PC-3 (cell line): ENCODE measurements around the gene APBB2. TPM values are rescaled to one million over a fixed set of nuclear protein-coding genes. Genes with fewer than 3 reads are reported as not detected.

Experiments used
- ATAC-seq: fragments of 200-7000 bp; cut with Tn5 transposase; 2 replicates; pipeline ENCODE4 v1.9.1; 2020; ENCODE audit warnings: mild to moderate bottlenecking, moderate library complexity
- BruUV-seq: library from RNA; stranded (reverse); fragments of 400-500 nt; replicated peaks from 2 replicates; lab custom pipeline; 2021; lab: Mats Ljungman, UMichigan
- CTCF ChIA-PET: fragments of 300-600 bp; sonication (Branson Sonifier 250); formaldehyde crosslinking; loops from one replicate; lab custom pipeline; 2022; ENCODE audit warnings: antibody characterized with exemption; lab: Charles Lee
- POLR2A ChIA-PET: fragments of 300-600 bp; sonication (Branson Sonifier 250); formaldehyde crosslinking; loops from one replicate; lab custom pipeline; 2022; ENCODE audit warnings: antibody characterized with exemption; ENCODE audit not compliant: unreplicated experiment; lab: Charles Lee
- DNase-seq: peaks from one replicate; pipeline ENCODE4 v3.0.0-alpha.2; 2015
- H2AFZ ChIP-seq: fragments of 300-600 bp; sonication (generic); 2 replicates; pipeline ENCODE4 v1.6.0; 2016; ENCODE audit warnings: antibody characterized with exemption, low read length
- H3F3A ChIP-seq: fragments of 300-600 bp; sonication (generic); one replicate; pipeline ENCODE4 v1.6.0; 2017; ENCODE audit warnings: antibody characterized with exemption, low read length, control low read depth, mild to moderate bottlenecking; ENCODE audit not compliant: unreplicated experiment
- H3K27ac ChIP-seq: fragments of 300-600 bp; sonication (generic); 2 replicates; pipeline ENCODE4 v1.5.1; 2016; ENCODE audit warnings: mild to moderate bottlenecking, low read length
- H3K27me3 ChIP-seq: fragments of 300-600 bp; sonication (generic); 2 replicates; pipeline ENCODE4 v1.6.1; 2016; ENCODE audit warnings: low read length, mixed read lengths
- H3K36me3 ChIP-seq: fragments of 300-600 bp; sonication (generic); 2 replicates; pipeline ENCODE4 v1.6.1; 2016; ENCODE audit warnings: low read depth, mixed run types, low read length, mixed read lengths
- H3K4me1 ChIP-seq: fragments of 300-600 bp; sonication (generic); 2 replicates; pipeline ENCODE4 v1.5.1; 2016; ENCODE audit warnings: low read length; ENCODE audit not compliant: insufficient read depth
- H3K4me2 ChIP-seq: fragments of 300-600 bp; sonication (generic); 2 replicates; pipeline ENCODE4 v1.6.0; 2016; ENCODE audit warnings: low read length
- H3K4me3 ChIP-seq: fragments of 300-600 bp; sonication (generic); 2 replicates; pipeline ENCODE4 v1.5.1; 2016; ENCODE audit warnings: mild to moderate bottlenecking, low read length, mixed read lengths
- H3K79me2 ChIP-seq: fragments of 300-600 bp; sonication (generic); 2 replicates; pipeline ENCODE4 v1.6.1; 2017; ENCODE audit warnings: low read length, mixed read lengths
- H3K9ac ChIP-seq: fragments of 300-600 bp; sonication (generic); 2 replicates; pipeline ENCODE4 v1.6.0; 2016; ENCODE audit warnings: mild to moderate bottlenecking, low read length
- H3K9me2 ChIP-seq: fragments of 300-600 bp; sonication (generic); replicated peaks from 2 replicates; pipeline ENCODE4 v1.6.1; 2016; ENCODE audit warnings: mixed run types, low read length, mixed read lengths
- H3K9me3 ChIP-seq: fragments of 300-600 bp; sonication (generic); 2 replicates; pipeline ENCODE4 v1.6.1; 2016; ENCODE audit warnings: low read length, mixed read lengths
- H4K20me1 ChIP-seq: fragments of 300-600 bp; sonication (generic); 2 replicates; pipeline ENCODE4 v1.6.1; 2016; ENCODE audit warnings: low read length, mixed read lengths
- EZH2 ChIP-seq: fragments of 300-600 bp; sonication (generic); IDR thresholded peaks from one replicate; pipeline ENCODE4 v1.6.1; 2017; ENCODE audit warnings: antibody characterized with exemption, mild to moderate bottlenecking, low read length; ENCODE audit not compliant: unreplicated experiment
- EZH2phosphoT487 ChIP-seq: fragments of 300-600 bp; sonication (generic); IDR thresholded peaks from 2 replicates; pipeline ENCODE4 v1.6.1; 2018; ENCODE audit warnings: mild to moderate bottlenecking, antibody characterized with exemption, low read length, borderline replicate concordance
- intact Hi-C: fragments of 100-400 bp; cut with micrococcal nuclease; formaldehyde crosslinking; loops from 2 replicates; pipeline ENCODE4 v1.9.0; 2023
- total RNA-seq: library from RNA; depleted of rRNA; stranded (reverse); fragments of >200 nt; gene quantifications from 2 replicates; pipeline ENCODE4 v1.2.3, GENCODE V29; 2014
- TF ChIP-seq, protein P1 (sequence below): fragments of 300-600 bp; sonication (generic); conservative IDR thresholded peaks from 2 replicates; pipeline ENCODE4 v1.5.1; 2017; ENCODE audit warnings: antibody characterized with exemption, low read depth, mild to moderate bottlenecking, low read length

Gene APBB2
- total RNA-seq, 1 experiment from 2014 or later: 24.7 TPM

DNA sequence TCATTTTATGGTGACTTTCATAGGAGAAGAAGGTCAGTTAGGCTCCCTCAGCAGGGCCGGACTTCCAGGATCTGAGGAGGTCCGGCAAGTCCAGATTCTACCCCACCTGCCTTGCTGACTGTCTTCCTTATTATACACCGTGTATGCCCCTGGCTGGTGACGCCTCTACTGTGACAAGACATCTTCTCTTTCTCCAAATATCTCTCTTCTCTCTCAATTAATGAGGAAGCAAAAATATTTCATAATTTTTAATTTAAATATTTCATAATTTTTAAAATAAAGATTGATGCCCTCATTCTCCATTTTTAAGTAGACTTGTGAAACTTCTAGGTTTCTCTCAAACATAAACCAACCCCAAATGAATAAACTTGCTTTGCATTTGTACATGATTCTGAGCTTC, 262.1 kb downstream of the APBB2 start:
- DNase-seq: no peak
- no peaks in the 10 kb centered on the region for H3K9me3 ChIP-seq
- POLR2A ChIA-PET: no interaction called here
- H3K4me1 ChIP-seq: no peaks in the 10 kb centered on the region
- no peak overlapping the region for H3K27ac ChIP-seq
- ATAC-seq: no peak
- no TSS peak for BruUV-seq
- no peak overlapping the region for H3K4me3 ChIP-seq
- CTCF ChIA-PET: interaction anchor here (0.7 kb wide), 1 partner anchor 60 kb away, joined by 3 read pairs; no protein-coding TSS in a partner anchor
- H3K36me3 ChIP-seq: no peaks in the 10 kb centered on the region
- H3K9ac ChIP-seq: no peak overlapping the region
- TF ChIP-seq, protein P1, sequence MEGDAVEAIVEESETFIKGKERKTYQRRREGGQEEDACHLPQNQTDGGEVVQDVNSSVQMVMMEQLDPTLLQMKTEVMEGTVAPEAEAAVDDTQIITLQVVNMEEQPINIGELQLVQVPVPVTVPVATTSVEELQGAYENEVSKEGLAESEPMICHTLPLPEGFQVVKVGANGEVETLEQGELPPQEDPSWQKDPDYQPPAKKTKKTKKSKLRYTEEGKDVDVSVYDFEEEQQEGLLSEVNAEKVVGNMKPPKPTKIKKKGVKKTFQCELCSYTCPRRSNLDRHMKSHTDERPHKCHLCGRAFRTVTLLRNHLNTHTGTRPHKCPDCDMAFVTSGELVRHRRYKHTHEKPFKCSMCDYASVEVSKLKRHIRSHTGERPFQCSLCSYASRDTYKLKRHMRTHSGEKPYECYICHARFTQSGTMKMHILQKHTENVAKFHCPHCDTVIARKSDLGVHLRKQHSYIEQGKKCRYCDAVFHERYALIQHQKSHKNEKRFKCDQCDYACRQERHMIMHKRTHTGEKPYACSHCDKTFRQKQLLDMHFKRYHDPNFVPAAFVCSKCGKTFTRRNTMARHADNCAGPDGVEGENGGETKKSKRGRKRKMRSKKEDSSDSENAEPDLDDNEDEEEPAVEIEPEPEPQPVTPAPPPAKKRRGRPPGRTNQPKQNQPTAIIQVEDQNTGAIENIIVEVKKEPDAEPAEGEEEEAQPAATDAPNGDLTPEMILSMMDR: no peak
- TF ChIP-seq EZH2phosphoT487 (no peak), EZH2 (no peak)
- no peaks in the 10 kb centered on the region for H4K20me1 ChIP-seq
- no peak overlapping the region for H2AFZ ChIP-seq
- H3K9me2 ChIP-seq: no peaks in the 10 kb centered on the region
- no peaks in the 10 kb centered on the region for H3K27me3 ChIP-seq
- intact Hi-C loops: no loop called here
- no peaks in the 10 kb centered on the region for H3K79me2 ChIP-seq
- H3F3A ChIP-seq: no peaks in the 10 kb centered on the region
- no peak overlapping the region for H3K4me2 ChIP-seq

GRCh38 chr4:40951026-40951425, 263.3 kb downstream of the APBB2 start:
- TF ChIP-seq EZH2phosphoT487 (no peak), EZH2 (no peak)
- TF ChIP-seq, protein P1: no peak
- POLR2A ChIA-PET: no interaction called here

DNA sequence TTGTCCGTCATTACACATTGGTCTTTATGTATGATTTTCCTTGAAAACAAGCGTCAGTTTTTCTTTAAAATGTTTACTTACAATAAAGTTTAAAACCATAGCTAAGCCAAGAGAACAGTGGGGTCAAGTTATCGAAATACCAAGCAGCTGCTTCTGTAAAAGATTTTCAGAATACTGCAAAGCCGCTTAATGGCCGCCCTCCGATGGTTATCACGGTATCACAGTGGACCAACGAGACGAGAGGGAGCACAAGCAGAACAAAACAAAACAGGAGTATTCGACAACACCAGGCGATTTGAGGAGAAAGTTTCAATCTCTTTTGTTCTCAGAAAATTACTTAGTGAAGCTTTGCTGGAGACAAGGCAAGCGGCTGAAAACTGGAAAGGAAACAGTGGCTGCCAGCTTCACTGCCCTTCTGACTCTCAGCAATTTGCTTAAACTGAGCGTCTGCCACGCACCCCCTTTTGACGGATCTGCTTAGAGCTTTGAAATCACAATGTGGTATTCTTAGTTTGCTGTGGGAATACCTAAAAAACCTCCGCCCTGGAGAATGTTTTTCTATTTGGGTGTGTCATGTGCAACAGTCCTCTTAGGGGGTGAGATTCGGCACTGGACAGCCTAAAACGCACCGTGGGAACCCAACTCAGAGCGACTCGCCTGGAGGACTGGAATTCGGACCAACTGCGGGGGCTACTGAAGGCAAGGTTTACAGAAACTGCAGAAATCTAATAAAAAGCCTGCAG, 264.8 kb downstream of the APBB2 start:
- Histone ChIP-seq H3K9ac (no peak overlapping the region), H3K27me3 (no peaks in the 10 kb centered on the region), H3K36me3 (no peaks in the 10 kb centered on the region), H4K20me1 (no peaks in the 10 kb centered on the region), H3K79me2 (no peaks in the 10 kb centered on the region), H2AFZ (no peak overlapping the region), H3K4me3 (no peak overlapping the region), H3K4me1 (no peaks in the 10 kb centered on the region), H3K27ac (no peak overlapping the region), H3F3A (no peaks in the 10 kb centered on the region), H3K4me2 (no peak overlapping the region), H3K9me3 (no peaks in the 10 kb centered on the region), H3K9me2 (no peaks in the 10 kb centered on the region)
- TF ChIP-seq, protein P1: no peak
- no peak for TF ChIP-seq EZH2
- TF ChIP-seq EZH2phosphoT487: no peak
- ATAC-seq (no peak), DNase-seq (no peak)
- intact Hi-C loops: no loop called here
- POLR2A ChIA-PET: no interaction called here
- no TSS peak for BruUV-seq
- CTCF ChIA-PET: no interaction called here

More at GRCh38 chr4:40951026-40951425, 263.3 kb downstream of the APBB2 start:
- Histone ChIP-seq H3F3A (no peaks in the 10 kb centered on the region), H4K20me1 (no peaks in the 10 kb centered on the region), H3K9ac (no peak overlapping the region), H3K27ac (no peak overlapping the region), H3K4me1 (no peaks in the 10 kb centered on the region), H3K79me2 (no peaks in the 10 kb centered on the region), H3K27me3 (no peaks in the 10 kb centered on the region), H3K36me3 (no peaks in the 10 kb centered on the region), H2AFZ (no peak overlapping the region), H3K4me2 (no peak overlapping the region), H3K9me3 (no peaks in the 10 kb centered on the region), H3K4me3 (no peak overlapping the region), H3K9me2 (no peaks in the 10 kb centered on the region)
- no peak for ATAC-seq
- DNase-seq: no peak
- CTCF ChIA-PET: no interaction called here
- BruUV-seq: no TSS peak
- intact Hi-C loops: no loop called here
